ENCODE measurements around the gene TMEM54.

TMEM54 gene

DNA sequence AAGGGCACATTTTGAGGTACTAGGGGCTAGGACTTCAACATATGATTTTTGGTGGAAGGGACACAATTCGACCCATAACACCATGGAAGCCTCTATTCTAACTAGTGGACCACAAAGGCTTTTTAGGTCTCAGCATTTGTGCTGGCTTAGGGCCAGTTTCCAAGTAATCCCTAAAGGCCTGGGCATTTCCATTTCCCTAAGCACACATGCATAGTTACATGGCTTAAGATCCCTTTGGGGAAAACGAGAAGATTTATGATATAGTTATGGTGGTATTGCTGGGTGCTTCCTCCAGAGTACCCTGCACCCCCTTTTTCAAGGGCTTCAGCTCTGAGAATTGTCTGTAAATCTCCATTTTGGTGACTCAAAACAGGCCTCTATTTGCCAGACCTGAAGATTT, 28.2 kb upstream of the TMEM54 start:
- no peak overlapping the region for H3K4me3 ChIP-seq (ENCODE audit: low read depth, low read length)
- DNase-seq (ENCODE audit: low read depth, low spot score): no peak
- POLR2A ChIA-PET: no interaction called here
- CTCF ChIA-PET: interaction anchor here (0.8 to 15.5 kb wide), 7 partner anchors 9 to 156 kb away, joined by 3 to 277 read pairs (median 101); no protein-coding TSS in a partner anchor
- TF ChIP-seq, protein P1, sequence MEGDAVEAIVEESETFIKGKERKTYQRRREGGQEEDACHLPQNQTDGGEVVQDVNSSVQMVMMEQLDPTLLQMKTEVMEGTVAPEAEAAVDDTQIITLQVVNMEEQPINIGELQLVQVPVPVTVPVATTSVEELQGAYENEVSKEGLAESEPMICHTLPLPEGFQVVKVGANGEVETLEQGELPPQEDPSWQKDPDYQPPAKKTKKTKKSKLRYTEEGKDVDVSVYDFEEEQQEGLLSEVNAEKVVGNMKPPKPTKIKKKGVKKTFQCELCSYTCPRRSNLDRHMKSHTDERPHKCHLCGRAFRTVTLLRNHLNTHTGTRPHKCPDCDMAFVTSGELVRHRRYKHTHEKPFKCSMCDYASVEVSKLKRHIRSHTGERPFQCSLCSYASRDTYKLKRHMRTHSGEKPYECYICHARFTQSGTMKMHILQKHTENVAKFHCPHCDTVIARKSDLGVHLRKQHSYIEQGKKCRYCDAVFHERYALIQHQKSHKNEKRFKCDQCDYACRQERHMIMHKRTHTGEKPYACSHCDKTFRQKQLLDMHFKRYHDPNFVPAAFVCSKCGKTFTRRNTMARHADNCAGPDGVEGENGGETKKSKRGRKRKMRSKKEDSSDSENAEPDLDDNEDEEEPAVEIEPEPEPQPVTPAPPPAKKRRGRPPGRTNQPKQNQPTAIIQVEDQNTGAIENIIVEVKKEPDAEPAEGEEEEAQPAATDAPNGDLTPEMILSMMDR (IDR thresholded peaks at IDR 0.05; ENCODE audit: insufficient read depth, low read length, missing control alignments): no peak

DNA sequence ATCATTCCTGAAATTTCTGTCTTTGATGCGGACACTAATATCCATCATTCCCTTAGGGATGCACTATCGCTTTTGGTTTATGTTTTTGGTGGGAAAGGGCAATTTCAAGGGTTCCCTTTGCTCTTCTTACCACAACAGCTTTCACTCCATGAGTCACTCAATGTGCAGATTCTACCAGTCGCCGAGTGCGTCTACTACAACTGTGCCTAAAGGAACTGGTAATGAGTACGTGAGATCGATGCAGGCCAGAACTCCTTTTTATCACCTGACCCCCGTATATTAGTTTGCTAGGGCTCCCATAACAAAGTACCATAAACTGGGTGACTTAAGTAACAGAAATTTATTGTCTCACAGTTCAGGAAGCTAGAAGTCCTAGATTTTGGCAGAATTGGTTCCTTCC, 27.5 kb upstream of the TMEM54 start:
- no peak overlapping the region for H3K4me3 ChIP-seq (ENCODE audit: low read depth, low read length)
- TF ChIP-seq, protein P1 (IDR thresholded peaks at IDR 0.05; ENCODE audit: insufficient read depth, low read length, missing control alignments): no peak
- DNase-seq (ENCODE audit: low read depth, low spot score): no peak
- CTCF ChIA-PET: interaction anchor here (1.0 to 15.5 kb wide), 7 partner anchors 9 to 157 kb away, joined by 3 to 277 read pairs (median 101); no protein-coding TSS in a partner anchor
- POLR2A ChIA-PET: no interaction called here

DNA sequence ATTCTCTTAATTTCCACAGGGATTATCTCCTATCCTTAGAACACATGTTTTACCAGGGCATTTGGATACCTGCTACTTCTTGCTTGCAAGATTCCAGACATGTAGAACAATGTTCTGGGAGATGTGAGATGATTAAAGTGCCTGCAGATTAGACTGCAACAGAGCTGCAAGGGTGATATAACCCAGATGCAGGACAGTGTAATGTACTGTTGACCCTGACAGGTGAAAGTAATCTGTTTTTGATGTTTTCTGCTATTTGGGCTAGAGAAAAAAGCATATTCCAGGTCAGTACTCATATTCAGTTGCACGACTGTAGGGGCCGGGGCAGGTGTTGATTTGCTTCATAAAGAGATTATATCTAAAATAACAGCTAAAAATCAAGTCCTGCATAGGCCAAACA, 27.1 kb upstream of the TMEM54 start:
- CTCF ChIA-PET: interaction anchor here (1.0 to 15.5 kb wide), 7 partner anchors 8 to 158 kb away, joined by 3 to 277 read pairs (median 101); no protein-coding TSS in a partner anchor
- TF ChIP-seq, protein P1 (IDR thresholded peaks at IDR 0.05; ENCODE audit: insufficient read depth, low read length, missing control alignments): no peak
- no peak overlapping the region for H3K4me3 ChIP-seq (ENCODE audit: low read depth, low read length)
- no peak for DNase-seq (ENCODE audit: low read depth, low spot score)
- POLR2A ChIA-PET: no interaction called here

DNA sequence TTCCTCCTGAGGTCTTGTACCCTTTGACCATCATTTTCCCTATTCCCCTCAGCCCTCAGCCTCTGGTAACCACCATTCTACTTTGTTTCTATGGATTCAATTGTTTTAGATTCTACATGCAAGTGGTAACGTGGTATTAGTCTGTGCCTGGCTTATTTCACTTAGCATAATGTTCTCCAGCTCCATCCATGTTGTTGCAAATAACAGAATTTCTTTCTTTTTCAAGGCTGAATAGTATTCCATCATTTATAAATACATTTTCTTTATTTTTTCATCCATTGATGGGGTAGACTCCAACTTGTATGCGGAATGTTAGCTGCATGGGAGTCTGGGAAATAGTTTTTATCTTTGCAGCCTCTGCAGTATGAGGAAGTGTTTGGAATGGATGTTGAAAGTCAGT, 26.3 kb upstream of the TMEM54 start:
- ChIA-PET CTCF (interaction anchor here (2.5 to 15.5 kb wide), 5 partner anchors 11 to 158 kb away, joined by 8 to 277 read pairs (median 147); no protein-coding TSS in a partner anchor), POLR2A (no interaction called here)
- no peak for DNase-seq (ENCODE audit: low read depth, low spot score)
- H3K4me3 ChIP-seq (ENCODE audit: low read depth, low read length): no peak overlapping the region
- TF ChIP-seq, protein P1 (IDR thresholded peaks at IDR 0.05; ENCODE audit: insufficient read depth, low read length, missing control alignments): no peak

DNA sequence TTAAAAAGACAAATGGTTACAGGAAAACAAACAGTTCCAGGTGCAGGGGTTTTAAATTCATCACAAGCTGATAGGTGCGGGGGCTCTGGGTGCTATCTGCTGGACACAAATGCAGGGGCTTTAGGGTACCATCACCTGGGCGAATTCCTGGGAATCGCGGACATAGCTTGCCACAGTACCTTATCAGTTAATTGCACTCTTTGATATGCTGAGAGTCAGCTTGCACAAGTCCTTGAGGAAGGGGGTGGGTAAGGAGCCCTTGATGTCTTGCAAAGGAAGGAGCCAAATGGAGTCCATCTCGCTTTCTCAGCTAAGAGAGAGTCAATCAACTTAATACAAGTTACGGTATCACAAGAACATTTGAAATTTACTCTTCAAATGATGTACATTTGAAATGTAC, 25.4 kb upstream of the TMEM54 start:
- POLR2A ChIA-PET: no interaction called here
- CTCF ChIA-PET: interaction anchor here (1.7 to 15.5 kb wide), 2 partner anchors 34 to 159 kb away, joined by 5 to 188 read pairs; no protein-coding TSS in a partner anchor
- TF ChIP-seq, protein P1 (IDR thresholded peaks at IDR 0.05; ENCODE audit: insufficient read depth, low read length, missing control alignments): no peak
- no peak overlapping the region for H3K4me3 ChIP-seq (ENCODE audit: low read depth, low read length)
- no peak for DNase-seq (ENCODE audit: low read depth, low spot score)

DNA sequence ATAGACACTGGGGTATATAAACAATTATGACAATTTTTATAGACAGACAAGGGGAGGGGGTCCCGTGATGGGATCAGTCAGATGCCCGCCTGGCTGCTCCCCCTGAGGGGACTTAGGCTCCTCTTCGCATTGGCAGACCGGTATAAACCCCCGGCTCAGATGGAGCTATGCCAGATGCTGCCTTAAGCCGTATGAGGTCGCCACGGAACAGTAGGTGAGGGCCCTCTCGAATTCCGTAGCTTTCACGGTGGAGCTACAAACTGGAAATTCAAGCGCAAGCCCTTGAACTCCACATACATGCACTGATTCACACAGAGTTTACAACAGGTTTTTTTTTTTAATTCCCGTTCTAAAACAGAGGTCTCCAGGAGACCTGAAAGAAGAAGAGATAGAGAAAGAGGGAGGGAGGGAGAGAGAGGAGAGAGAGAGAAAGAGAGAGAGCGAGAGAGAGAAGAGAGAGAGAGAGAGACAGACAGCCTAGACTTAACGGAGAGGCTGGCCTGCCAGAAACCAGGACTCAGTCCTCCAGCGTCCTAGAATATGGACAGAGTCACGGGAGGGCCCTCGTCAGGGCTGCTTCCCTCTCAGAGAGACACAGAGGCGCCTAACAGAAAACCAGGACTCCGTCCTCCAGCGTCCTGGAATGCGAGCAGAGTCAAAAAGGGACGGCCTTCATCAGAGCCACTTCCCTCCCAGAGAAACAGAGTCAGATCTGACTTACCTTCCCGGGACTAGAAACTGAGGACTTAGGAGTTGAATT, 24.4 kb upstream of the TMEM54 start:
- TF ChIP-seq, protein P1 (IDR thresholded peaks at IDR 0.05; ENCODE audit: insufficient read depth, low read length, missing control alignments): no peak
- CTCF ChIA-PET: interaction anchor here (1.7 kb wide), 1 partner anchor 33 kb away, joined by 5 read pairs; no protein-coding TSS in a partner anchor
- DNase-seq (ENCODE audit: low read depth, low spot score): no peak
- POLR2A ChIA-PET: no interaction called here
- no peak overlapping the region for H3K4me3 ChIP-seq (ENCODE audit: low read depth, low read length)
